ENCODE measurements around the gene DUSP5.
A peak's percentile ranks its signal among the peaks of the same experiment; 100 is the strongest.

The DUSP5 gene

GRCh38 chr10:110495731-110496552 lies 1.8 kb upstream of the DUSP5 start:
- Histone ChIP-seq H3K27ac (ENCODE audit: low read depth, low read length) (peak overlapping the region; percentile 47), H3K4me1 (ENCODE audit: insufficient read depth, low read length) (peaks cover 48% of the 10 kb centered on the region), H3K9me3 (ENCODE audit: low read length) (no peaks in the 10 kb centered on the region), H3K4me3 (ENCODE audit: low read depth in 1 of 2, low read length in 2 of 2) (peak overlapping the region in 1 of 2 donors; percentile 64), H3K27me3 (ENCODE audit: control insufficient read depth in 1 of 2, insufficient read depth in 2 of 2, low read length in 2 of 2) (no peaks in the 10 kb centered on the region), H3K36me3 (ENCODE audit: insufficient read depth, low read length) (no peaks in the 10 kb centered on the region), H3K9ac (ENCODE audit: low read length) (peak overlapping the region; percentile 0)

- H3K4me3 ChIP-seq (ENCODE audit: low read depth in 1 of 2, low read length in 2 of 2) = peak overlapping the region; percentile 64 to 68
These were observed 912 bp upstream of the DUSP5 start for GRCh38 chr10:110496553-110497437.

GRCh38 chr10:110498087-110498981 lies 627 bp downstream of the DUSP5 start:
- Histone ChIP-seq H3K27me3 (ENCODE audit: control insufficient read depth in 1 of 2, insufficient read depth in 2 of 2, low read length in 2 of 2) (no peaks in the 10 kb centered on the region), H3K27ac (ENCODE audit: low read depth, low read length) (peak overlapping the region; percentile 91), H3K4me3 (ENCODE audit: low read depth in 1 of 2, low read length in 2 of 2) (peak overlapping the region; percentile 68 to 80), H3K9me3 (ENCODE audit: low read length) (no peaks in the 10 kb centered on the region), H3K4me1 (ENCODE audit: insufficient read depth, low read length) (peaks cover 60% of the 10 kb centered on the region), H3K9ac (ENCODE audit: low read length) (peak overlapping the region; percentile 35), H3K36me3 (ENCODE audit: insufficient read depth, low read length) (no peaks in the 10 kb centered on the region)

More at GRCh38 chr10:110496553-110497437, 912 bp upstream of the DUSP5 start:
- peak overlapping the region; percentile 91 for H3K27ac ChIP-seq (ENCODE audit: low read depth, low read length)
- H3K36me3 ChIP-seq (ENCODE audit: insufficient read depth, low read length) = no peaks in the 10 kb centered on the region
- peaks cover 49% of the 10 kb centered on the region for H3K4me1 ChIP-seq (ENCODE audit: insufficient read depth, low read length)
- no peaks in the 10 kb centered on the region for H3K27me3 ChIP-seq (ENCODE audit: control insufficient read depth in 1 of 2, insufficient read depth in 2 of 2, low read length in 2 of 2)
- H3K9me3 ChIP-seq (ENCODE audit: low read length) = no peaks in the 10 kb centered on the region
- H3K9ac ChIP-seq (ENCODE audit: low read length) = peak overlapping the region; percentile 55

GRCh38 chr10:110498982-110499795 lies 1.5 kb downstream of the DUSP5 start:
- Histone ChIP-seq H3K27me3 (ENCODE audit: control insufficient read depth in 1 of 2, insufficient read depth in 2 of 2, low read length in 2 of 2) (no peaks in the 10 kb centered on the region), H3K27ac (ENCODE audit: low read depth, low read length) (peak overlapping the region; percentile 62), H3K4me3 (ENCODE audit: low read depth in 1 of 2, low read length in 2 of 2) (peak overlapping the region; percentile 68 to 80), H3K36me3 (ENCODE audit: insufficient read depth, low read length) (no peaks in the 10 kb centered on the region), H3K9ac (ENCODE audit: low read length) (peak overlapping the region; percentile 35), H3K4me1 (ENCODE audit: insufficient read depth, low read length) (peaks cover 68% of the 10 kb centered on the region), H3K9me3 (ENCODE audit: low read length) (no peaks in the 10 kb centered on the region)

GRCh38 chr10:110499796-110500514 lies 2.2 kb downstream of the DUSP5 start:
- Histone ChIP-seq H3K4me1 (ENCODE audit: insufficient read depth, low read length) (peaks cover 76% of the 10 kb centered on the region), H3K27me3 (ENCODE audit: control insufficient read depth in 1 of 2, insufficient read depth in 2 of 2, low read length in 2 of 2) (no peaks in the 10 kb centered on the region), H3K27ac (ENCODE audit: low read depth, low read length) (peak overlapping the region; percentile 62), H3K9ac (ENCODE audit: low read length) (no peak overlapping the region), H3K36me3 (ENCODE audit: insufficient read depth, low read length) (no peaks in the 10 kb centered on the region), H3K4me3 (ENCODE audit: low read depth in 1 of 2, low read length in 2 of 2) (peak overlapping the region in 1 of 2 donors; percentile 68), H3K9me3 (ENCODE audit: low read length) (no peaks in the 10 kb centered on the region)

- Histone ChIP-seq H3K9ac (ENCODE audit: low read length) (no peak overlapping the region), H3K4me3 (ENCODE audit: low read depth in 1 of 2, low read length in 2 of 2) (peak overlapping the region in 1 of 2 donors; percentile 68), H3K9me3 (ENCODE audit: low read length) (no peaks in the 10 kb centered on the region), H3K4me1 (ENCODE audit: insufficient read depth, low read length) (peaks cover 81% of the 10 kb centered on the region), H3K27me3 (ENCODE audit: control insufficient read depth in 1 of 2, insufficient read depth in 2 of 2, low read length in 2 of 2) (no peaks in the 10 kb centered on the region), H3K27ac (ENCODE audit: low read depth, low read length) (peak overlapping the region; percentile 93), H3K36me3 (ENCODE audit: insufficient read depth, low read length) (no peaks in the 10 kb centered on the region)
These were observed 2.8 kb downstream of the DUSP5 start for GRCh38 chr10:110500515-110500905.

GRCh38 chr10:110501142-110501937 lies 3.6 kb downstream of the DUSP5 start:
- H3K9me3 ChIP-seq (ENCODE audit: low read length) = no peaks in the 10 kb centered on the region
- H3K27me3 ChIP-seq (ENCODE audit: control insufficient read depth in 1 of 2, insufficient read depth in 2 of 2, low read length in 2 of 2) = no peaks in the 10 kb centered on the region
- H3K4me3 ChIP-seq (ENCODE audit: low read depth in 1 of 2, low read length in 2 of 2) = peak overlapping the region in 1 of 2 donors; percentile 24
- peaks cover 75% of the 10 kb centered on the region for H3K4me1 ChIP-seq (ENCODE audit: insufficient read depth, low read length)
- no peak overlapping the region for H3K9ac ChIP-seq (ENCODE audit: low read length)
- H3K27ac ChIP-seq (ENCODE audit: low read depth, low read length) = peak overlapping the region; percentile 93
- H3K36me3 ChIP-seq (ENCODE audit: insufficient read depth, low read length) = no peaks in the 10 kb centered on the region

GRCh38 chr10:110502072-110502845 lies 4.6 kb downstream of the DUSP5 start:
- Histone ChIP-seq H3K36me3 (ENCODE audit: insufficient read depth, low read length) (peaks cover 6% of the 10 kb centered on the region), H3K9ac (ENCODE audit: low read length) (peak overlapping the region; percentile 32), H3K4me1 (ENCODE audit: insufficient read depth, low read length) (peaks cover 73% of the 10 kb centered on the region), H3K27me3 (ENCODE audit: control insufficient read depth in 1 of 2, insufficient read depth in 2 of 2, low read length in 2 of 2) (no peaks in the 10 kb centered on the region), H3K27ac (ENCODE audit: low read depth, low read length) (peak overlapping the region; percentile 93), H3K4me3 (ENCODE audit: low read depth in 1 of 2, low read length in 2 of 2) (no peak overlapping the region), H3K9me3 (ENCODE audit: low read length) (no peaks in the 10 kb centered on the region)

- peaks cover 73% of the 10 kb centered on the region for H3K4me1 ChIP-seq (ENCODE audit: insufficient read depth, low read length)
- peak overlapping the region; percentile 32 for H3K9ac ChIP-seq (ENCODE audit: low read length)
- no peaks in the 10 kb centered on the region for H3K27me3 ChIP-seq (ENCODE audit: control insufficient read depth in 1 of 2, insufficient read depth in 2 of 2, low read length in 2 of 2)
- no peak overlapping the region for H3K4me3 ChIP-seq (ENCODE audit: low read depth in 1 of 2, low read length in 2 of 2)
- H3K27ac ChIP-seq (ENCODE audit: low read depth, low read length) = peak overlapping the region; percentile 93
- peaks cover 12% of the 10 kb centered on the region for H3K36me3 ChIP-seq (ENCODE audit: insufficient read depth, low read length)
- no peaks in the 10 kb centered on the region for H3K9me3 ChIP-seq (ENCODE audit: low read length)
These were observed 5.2 kb downstream of the DUSP5 start for GRCh38 chr10:110502851-110503301.

All from muscle layer of colon (tissue), 2 donors.